T-helper 1 cell treated with Interleukin-12 subunit alpha and Interleukin-12 subunit beta and Interleukin-4 antibody, amounts not matched to agents 30 ng/mL and 1 ng/mL, for 36 hours (primary cell): ENCODE data around the gene NTPCR. TPM values are rescaled to one million over a fixed set of nuclear protein-coding genes. Genes with fewer than 3 reads are reported as not detected.

ENCODE experiments used
- intact Hi-C: fragments of 100-400 bp; cut with micrococcal nuclease; formaldehyde crosslinking; loops from one replicate; pipeline ENCODE4 v1.15.1; 2024
- total RNA-seq: library from RNA; stranded (reverse); gene quantifications from 2 replicates; pipeline ENCODE4 v1.2.3, GENCODE V29; 2022

Gene NTPCR
- total RNA-seq, 1 donor from 2014 or later, result 26.7 TPM

GRCh38 chr1:232925421-232926220 is 24.8 kb upstream of the NTPCR start:
- intact Hi-C loops, result loop anchor here (2.0 to 10.0 kb wide), 2 partner anchors 53 to 189 kb away; no protein-coding TSS in a partner anchor

DNA sequence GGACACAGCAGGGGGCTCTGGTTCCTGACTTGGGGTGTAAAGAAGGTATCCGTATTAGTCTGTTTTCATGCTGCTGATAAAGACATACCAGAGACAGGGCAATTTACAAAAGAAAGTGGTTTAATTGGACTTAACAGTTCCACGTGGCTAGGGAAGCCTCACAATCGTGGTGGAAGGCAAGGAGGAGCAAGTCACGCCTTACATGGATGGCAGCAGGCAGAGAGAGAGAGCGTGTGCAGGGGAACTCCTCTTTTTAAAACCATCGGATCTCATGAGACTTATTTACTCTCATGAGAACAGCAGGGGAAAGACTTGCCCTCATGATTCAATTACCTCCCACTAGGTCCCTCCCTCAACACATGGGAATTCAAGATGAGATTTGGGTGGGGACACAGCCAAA is 23.2 kb upstream of the NTPCR start:
- intact Hi-C loops, result loop anchor here (10.0 kb wide), 1 partner anchor 188 kb away; no protein-coding TSS in a partner anchor

GRCh38 chr1:232927830-232928505 is 22.4 kb upstream of the NTPCR start:
- intact Hi-C loops, result loop anchor here (10.0 kb wide), 1 partner anchor 187 kb away; no protein-coding TSS in a partner anchor

DNA sequence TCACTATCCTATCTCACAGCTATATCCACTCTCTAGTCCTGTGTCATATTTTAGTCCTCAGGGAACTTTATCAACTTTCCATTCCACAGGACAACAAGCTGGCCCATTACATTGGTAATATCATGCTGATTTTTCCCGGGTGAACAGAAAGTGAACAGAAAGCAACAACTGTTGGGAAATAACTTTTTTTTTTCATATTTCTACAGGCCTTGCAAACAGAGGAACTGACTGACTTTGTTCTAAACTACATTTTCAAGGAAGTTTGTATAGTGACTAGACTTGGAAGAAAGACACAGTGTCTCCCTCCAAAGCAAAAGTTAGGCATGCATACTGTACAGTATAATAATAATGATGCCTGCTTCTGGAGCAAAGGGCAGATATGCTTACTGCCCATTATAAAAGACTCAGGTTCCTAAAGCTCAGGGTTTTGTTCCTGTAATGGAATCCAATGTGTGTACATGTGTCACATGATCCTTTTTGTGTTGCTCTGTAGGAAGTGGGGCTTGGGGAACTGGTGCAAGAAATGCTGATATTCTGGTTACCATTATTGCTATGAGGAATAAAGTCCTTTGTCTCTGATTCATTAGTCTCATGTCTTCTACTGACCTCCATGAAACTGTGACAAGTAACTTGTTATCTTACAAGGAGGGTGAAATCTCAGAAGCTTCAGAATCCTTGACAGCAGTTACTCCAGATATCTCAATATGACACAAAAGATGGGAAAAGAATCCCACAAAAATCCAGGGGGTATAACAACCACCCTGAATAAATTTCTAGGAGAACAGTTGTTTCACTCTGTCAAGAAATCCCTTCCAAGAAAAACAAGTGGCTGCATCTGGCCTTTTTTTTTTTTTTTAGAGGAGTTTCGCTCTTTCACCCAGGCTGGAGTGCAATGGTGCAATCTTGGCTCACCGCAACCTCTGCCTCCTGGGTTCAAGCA is 17.7 kb upstream of the NTPCR start:
- intact Hi-C loops, result no loop called here

- intact Hi-C loops, result no loop called here
These were observed 13.5 kb upstream of the NTPCR start for GRCh38 chr1:232936941-232937340.

- intact Hi-C loops, result no loop called here
These were observed 12.6 kb upstream of the NTPCR start for GRCh38 chr1:232937741-232938375.

DNA sequence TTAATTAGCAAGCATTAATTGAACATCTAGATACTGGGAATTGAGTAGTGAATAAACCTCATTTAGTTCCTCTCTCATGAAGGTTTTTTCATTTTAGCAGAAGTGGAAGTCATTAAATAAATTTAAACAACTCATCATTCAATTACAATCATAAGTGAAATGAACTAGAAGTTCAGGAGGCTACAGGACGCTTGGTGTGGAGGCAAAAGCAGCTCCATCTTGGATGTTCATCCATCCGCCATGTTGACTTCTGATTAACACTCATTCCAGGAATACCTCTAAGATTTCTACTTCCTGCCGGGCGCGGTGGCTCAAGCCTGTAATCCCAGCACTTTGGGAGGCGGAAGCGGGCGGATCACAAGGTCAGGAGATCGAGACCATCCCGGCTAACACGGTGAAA is 11.5 kb upstream of the NTPCR start:
- intact Hi-C loops, result no loop called here

DNA sequence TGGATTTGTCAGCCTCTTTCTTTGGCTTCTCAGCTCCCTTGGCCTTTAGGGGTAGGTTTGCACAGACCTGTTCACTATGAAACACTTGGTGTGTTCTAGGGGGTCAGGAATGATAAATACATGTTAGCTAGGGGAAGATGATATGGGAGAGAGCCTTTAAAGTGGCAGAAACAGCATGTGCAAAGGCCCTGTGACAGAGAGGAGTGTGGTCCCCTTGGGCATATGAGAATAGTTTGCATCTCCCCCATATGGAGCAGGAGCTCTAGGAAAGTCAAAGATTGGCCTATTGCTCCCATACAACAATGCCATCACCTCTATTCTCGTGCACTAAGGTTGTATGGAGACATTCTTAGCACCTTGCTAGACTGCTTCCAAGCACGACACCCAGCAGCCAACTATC is 10.7 kb upstream of the NTPCR start:
- intact Hi-C loops, result no loop called here

DNA sequence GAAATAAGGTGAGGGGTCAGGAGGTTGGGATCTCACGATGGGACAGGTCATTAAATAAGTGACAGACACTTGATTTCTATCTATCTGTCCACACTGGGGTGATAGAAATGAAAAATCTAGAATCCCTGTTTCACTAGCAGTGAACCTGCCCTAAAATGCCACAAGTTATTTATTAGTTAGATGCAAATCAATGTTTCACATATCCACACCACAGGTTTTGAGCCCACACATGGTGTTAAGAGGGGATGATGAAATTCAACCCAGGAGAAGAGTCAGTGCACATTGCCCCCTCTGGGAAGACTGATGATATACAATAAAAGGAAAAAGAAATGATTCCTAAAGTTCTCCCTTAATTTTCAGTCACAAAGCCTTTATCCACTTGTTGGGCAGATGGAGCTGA is 10.1 kb upstream of the NTPCR start:
- intact Hi-C loops, result no loop called here

DNA sequence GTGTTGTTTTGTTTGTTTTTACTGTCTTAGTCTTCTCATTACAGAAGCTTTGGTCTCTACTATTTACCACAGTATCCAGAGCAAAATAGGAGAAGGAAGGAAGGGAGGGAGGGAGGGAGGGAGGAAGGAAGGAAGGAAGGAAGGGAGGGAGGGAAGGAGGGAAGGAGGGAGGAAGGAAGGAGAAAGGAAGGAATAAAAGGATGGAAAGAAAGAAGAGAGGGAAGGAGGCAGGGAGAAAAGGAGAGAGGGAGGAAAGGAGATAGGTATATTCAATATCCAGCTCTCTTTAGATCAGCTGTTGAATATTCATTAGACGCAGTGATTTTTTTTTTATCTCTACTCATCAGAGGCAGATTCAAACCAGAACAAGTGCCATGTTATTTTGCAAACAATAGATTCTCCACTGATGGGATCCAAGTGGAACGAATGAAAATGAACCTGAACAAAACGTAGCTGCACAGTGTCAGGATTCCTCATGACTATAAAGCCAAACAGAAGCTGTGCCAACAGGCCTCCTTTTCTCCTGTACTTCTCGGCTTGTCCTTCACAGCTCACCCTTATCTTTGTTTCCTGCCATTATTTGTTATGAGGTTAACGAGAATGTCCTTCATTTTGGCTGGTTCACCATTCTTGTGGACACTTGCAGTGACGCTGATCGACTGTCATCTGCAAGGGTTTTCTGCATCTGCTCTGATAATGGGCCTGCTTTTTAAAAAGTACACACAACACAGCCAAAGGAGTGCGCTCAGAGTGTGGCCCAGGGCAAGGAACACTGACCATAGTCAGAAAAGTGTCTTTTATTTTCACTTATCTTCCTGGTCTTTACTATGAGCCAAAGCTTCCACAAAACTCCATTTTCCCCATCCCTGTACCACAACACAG is 7.8 kb upstream of the NTPCR start:
- intact Hi-C loops, result no loop called here

DNA sequence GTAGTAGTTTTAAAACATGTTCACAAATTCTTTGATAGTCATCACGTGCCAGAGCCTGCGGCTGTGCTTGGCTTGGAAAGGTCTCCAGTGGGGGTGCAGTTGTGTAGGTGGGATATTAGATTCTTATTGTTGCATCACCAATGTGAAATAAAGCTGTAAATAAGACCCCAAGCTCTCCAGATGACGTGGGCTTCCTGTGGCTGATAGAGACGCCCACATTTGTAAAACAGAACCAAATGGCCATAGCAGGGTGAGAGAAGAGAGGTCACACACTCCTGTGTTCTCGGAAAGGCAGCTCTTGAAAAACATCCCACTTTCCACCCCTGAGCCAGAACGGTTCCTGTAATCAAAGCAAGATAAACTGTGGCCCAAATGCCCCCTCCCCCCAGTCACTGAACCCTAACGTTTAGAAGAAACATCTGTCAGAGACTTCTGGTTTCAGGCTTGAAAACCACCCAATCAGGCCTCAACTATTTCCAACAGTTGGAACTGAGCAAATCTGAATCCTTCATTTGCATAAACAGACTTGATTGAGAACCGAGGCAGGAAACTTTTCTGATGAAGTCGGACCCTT is 6.6 kb upstream of the NTPCR start:
- intact Hi-C loops, result no loop called here

GRCh38 chr1:232944347-232944746 is 6.1 kb upstream of the NTPCR start:
- intact Hi-C loops, result no loop called here

DNA sequence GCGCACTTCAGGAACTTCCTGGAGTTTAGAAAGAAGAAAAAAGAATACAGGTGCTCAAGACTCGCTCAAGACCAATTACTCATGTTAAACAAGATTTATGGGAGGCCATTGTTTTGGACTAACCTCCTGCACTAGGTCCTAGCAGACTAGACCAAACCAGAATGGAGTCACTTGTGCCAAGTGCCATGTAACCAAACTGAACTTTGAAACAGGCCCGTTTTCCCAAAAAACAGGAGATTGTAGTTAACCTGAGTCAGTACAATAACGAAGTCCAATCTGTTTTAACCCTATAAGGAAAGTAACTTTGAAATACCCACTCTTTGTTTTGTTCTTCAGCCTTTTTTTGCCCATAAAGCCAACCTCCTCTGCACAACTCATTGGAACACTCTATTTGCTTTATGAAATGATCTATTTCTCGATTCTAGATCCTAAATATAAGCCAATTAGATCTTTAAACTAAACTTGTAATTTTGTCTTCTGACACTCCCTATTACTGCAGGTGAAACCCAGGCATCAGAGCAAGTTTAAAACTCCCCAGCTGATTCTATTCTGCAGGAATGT is 695 bp upstream of the NTPCR start:
- intact Hi-C loops, result loop anchor here (1.0 to 5.0 kb wide), 15 partner anchors 25 to 1972 kb away; partner anchors contain the start of genes ARV1, EXOC8, MAP10 and MAP3K21

- intact Hi-C loops, result loop anchor here (2.0 to 5.0 kb wide), 11 partner anchors 28 to 1974 kb away; partner anchors contain the start of genes ARV1, EXOC8, PCNX2 and SIPA1L2
These were observed 769 bp downstream of the NTPCR start for GRCh38 chr1:232951180-232951579.

GRCh38 chr1:232951605-232952004 is 1.2 kb downstream of the NTPCR start:
- intact Hi-C loops, result loop anchor here (2.0 to 5.0 kb wide), 11 partner anchors 27 to 1974 kb away; partner anchors contain the start of genes ARV1, EXOC8, PCNX2 and SIPA1L2

- intact Hi-C loops, result loop anchor here (1.0 to 5.0 kb wide), 7 partner anchors 48 to 1976 kb away; partner anchors contain the start of genes ARV1, PCNX2, TSNAX and TTC13
These were observed 2.4 kb downstream of the NTPCR start for GRCh38 chr1:232952514-232953499.

GRCh38 chr1:232954594-232955365 is 4.4 kb downstream of the NTPCR start:
- intact Hi-C loops, result loop anchor here (5.0 kb wide), 6 partner anchors 328 to 1977 kb away; partner anchors contain the start of genes ARV1, PCNX2, TSNAX and TTC13
